Stimulated activated CD4-positive, alpha-beta T cell treated with anti-CD3 and anti-CD28 coated beads, Interleukin-4, amount 100 ng/mL, for 1 hour (primary cell): ENCODE data around the gene MMP25.
"Not testable (repeated sequence)": the region's sequence is repeated elsewhere in the genome, so short reads cannot be mapped to it uniquely, and the experiment has no call there.

Experiments
- DNase-seq: peaks from one replicate; pipeline ENCODE4 v3.0.0-alpha.2; 2020

MMP25 gene

DNA sequence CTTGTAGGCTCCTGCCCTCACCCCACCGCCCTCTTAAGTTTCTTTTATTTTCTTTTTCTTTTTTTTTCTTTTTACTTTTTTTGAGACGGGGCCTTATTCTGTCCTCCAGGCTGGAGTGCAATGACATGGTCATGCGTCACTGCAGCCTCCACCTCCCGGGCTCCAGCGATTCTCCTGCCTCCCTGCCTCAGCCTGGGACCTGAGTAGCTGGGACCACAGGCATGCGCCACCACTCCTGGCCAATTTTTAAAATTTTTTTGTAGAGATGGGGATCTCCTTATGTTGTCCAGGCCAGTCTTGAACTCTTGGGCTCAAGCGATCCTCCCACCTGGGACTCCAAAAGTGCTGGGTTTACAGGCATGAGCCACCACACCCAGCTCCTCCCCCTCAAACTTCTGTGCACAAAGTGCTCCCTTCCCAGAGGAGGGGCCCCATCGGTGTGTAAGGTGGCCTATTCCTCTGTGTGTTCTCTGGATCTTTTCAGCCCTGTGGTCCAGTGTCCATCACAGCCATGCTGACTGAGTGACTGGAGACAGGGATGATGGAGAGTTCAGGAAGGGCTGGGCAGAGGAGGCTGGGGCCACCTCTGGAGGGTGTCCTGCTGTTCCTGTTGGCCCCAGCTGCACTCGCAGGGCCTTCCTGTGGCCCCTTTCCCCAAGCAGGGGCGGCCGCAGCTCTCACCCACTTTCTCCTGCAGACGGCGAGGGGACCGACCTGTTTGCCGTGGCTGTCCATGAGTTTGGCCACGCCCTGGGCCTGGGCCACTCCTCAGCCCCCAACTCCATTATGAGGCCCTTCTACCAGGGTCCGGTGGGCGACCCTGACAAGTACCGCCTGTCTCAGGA is 10.2 kb downstream of the MMP25 start:
- no peak for DNase-seq

- no peak for DNase-seq
These were observed 11.1 kb downstream of the MMP25 start for GRCh38 chr16:3057181-3058138.

GRCh38 chr16:3058139-3059030 is 12.0 kb downstream of the MMP25 start:
- peak; percentile 57 for DNase-seq

DNA sequence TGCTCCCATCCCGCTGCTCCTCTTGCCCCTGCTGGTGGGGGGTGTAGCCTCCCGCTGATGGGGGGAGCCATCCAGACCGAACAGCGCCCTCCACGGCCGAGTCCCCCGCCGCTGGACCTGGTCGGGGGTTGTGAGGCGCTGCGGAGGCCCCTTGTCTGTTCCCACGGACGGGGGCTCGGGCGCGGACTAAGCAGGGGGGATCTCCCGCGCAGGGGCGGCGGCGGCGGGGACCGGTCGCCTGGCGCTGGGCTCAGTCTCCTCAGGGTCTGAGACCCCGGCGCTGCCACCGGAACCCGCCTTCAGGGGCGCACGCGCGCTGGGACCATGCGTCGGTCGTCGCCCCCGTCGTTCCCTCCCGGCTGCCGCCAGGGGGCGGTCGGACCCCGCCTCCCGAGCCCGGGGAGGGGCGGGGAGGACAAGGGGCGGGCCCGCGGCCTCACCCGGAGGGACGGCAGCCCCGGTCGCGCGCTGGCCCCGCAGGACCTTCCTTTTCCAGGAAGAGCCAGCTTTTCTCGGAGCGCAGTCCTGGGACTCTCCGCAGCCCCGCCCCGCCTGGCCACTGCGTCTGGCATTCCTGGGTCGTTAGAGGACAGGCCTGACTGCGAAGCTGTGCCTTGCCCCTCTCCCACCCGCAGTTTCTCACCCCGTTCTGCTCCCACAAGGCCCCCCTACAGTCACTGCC is 12.8 kb downstream of the MMP25 start:
- DNase-seq, result peak; percentile 87

DNA sequence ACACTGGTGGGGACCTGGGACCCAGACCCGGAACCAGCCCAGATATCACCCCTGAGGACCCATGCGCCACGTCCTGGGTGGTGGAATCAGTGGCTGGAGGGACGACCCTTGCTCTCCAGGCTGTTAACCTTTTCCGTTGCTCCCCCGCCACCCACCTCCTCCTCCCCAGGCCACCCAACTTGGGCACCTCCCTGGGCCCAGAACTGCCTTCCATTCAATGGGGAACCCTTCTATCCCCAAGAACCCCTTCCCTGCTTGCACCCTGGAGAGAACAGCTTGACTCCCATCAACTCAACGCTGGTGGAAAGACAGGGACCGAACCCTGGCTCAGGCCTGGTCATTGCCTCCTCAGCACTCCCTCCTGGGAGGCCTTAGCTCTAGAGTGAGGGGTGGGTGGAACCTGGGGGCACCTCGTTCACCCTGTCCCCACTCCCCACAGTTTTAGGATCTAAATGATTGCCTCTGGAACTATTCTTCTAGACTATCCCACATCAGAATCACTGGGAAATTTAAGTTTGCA is 13.4 kb downstream of the MMP25 start:
- DNase-seq, result no peak

- no peak for DNase-seq
These were observed 14.2 kb downstream of the MMP25 start for GRCh38 chr16:3060339-3061127.

DNA sequence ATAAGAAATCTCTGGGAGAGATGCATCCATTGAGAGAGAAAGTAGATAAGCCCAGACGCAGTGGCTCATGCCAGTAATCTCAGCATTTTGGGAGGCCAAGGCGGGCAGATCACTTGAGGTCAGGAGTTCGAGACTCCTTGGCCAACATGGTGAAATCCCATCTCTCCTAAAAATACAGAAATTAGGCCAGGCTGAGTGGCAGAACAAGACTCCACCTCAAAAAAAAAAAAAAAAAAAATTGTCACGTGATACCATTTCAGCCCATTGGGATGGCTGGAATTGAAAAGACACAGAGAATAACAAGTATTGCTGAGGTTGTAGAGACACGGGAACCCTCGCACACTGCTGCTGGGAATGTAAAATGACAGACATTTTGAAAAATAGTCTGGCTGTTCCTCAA is 16.2 kb downstream of the MMP25 start:
- DNase-seq, result no peak

GRCh38 chr16:3063625-3064386 is 17.4 kb downstream of the MMP25 start:
- no peak for DNase-seq

DNA sequence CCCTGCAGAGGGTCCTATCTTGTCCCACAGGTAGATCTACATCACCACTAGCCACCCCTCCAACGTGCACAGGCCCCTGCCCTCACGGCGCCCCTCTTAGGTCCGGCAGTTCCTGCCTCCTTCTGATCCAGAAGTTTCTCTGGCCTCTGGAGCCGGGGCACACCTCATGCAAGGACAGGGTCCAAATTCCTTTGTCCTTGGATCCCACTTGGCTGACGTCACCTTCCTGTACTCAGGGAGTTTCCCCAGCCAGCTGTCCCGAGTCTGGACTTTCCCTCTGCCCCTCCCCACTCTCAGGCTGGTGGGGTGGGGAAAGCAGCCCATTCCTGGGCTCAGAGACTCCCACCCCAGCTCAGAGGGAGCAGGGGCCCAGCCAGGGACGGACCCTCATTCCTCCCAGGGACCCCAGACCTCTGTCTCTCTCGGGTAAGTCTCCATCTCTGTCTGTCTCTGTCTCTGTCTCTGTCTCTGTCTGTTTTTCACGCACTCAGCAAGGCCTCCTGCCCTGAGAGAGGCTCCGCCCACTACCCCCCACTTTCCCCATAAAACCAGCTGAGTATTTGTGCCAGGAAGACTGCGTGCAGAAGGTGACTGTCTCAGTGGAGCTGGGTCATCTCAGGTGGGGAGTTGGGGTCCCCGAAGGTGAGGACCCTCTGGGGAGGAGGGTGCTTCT is 18.8 kb downstream of the MMP25 start, which contains the start of gene IL32:
IL32 (plus strand) TSS at position 572 of the 673 bp plus-strand sequence. CDS start 172 bp downstream, outside the sequence.
- DNase-seq, result peak; percentile 71

GRCh38 chr16:3065742-3066439 is 19.5 kb downstream of the MMP25 start:
- DNase-seq, result peak; percentile 38

DNA sequence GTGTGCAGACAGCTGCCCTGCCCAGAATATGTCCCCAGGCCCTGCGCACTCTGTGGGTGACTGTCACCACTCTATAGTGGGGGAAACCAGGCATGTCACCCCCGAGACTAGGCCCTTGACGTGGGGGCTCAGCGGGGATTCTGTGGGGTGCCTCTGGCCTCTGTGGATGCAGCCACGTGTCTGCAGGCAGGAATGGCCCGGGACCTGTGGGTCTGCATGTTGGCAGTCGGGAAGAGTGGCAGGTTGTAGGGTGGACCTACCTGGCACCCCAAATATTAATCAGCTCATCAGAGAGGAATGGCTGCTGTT is 20.0 kb downstream of the MMP25 start:
- no peak for DNase-seq

GRCh38 chr16:3068487-3068886 is 22.1 kb downstream of the MMP25 start:
- no peak for DNase-seq

GRCh38 chr16:3069146-3069545 is 22.8 kb downstream of the MMP25 start:
- DNase-seq, result not testable (repeated sequence)

GRCh38 chr16:3070608-3071111 is 24.3 kb downstream of the MMP25 start:
- DNase-seq, result no peak

GRCh38 chr16:3071655-3072054 is 25.3 kb downstream of the MMP25 start:
- no peak for DNase-seq

DNA sequence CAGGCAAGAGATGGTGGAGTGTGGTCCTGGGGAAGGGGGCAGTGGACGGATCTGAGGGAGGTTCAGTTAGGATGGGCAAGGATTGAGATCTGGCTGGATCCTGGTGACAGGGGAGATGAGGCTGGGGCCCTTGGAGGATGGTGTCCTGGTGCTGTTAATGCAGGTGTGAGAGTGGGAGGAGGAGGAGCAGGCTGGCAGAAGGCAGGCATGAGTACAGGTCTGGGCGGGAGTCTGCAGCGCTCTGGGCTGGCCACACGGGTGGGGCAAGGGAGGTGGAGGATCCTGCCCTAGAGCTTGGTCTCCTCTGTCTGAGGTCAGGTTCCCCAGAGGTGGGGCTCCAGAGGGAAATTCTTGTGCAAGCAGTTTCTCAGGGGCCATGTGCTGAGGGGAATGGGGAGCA is 25.8 kb downstream of the MMP25 start:
- not testable (repeated sequence) for DNase-seq

DNA sequence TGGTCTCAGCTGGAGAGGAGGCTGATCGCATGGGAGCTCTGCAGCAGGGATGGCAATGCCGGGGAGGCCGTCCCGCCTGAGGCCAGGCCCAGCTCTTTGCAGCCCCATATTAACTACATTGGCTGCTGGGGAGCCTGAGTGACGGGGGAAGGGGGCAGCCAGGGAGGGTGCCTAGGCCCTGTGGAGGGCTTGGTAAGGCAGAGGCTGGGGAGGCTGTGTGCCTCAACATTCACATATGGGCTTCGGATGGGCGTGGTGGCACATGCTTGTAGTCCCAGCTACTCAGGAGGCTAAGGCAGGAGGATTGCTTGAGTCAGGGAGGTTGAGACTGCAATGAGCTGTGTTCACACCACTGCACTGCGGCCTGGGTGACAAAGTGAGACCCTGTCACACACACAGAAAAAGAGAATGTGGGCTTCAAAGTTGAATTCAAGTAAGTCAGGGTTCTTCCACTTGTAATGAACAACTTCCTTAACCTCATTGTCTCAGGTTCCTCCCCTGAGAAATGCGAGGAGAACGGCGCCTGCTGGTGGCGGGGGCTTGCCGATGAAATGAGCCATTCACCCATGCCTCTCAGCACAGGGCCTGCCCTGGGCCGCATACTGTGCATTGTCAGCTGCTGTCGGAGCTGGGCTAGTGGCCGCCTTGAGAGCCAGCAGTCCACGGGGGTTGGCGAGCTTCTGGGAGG is 26.4 kb downstream of the MMP25 start:
- DNase-seq, result not testable (repeated sequence)

DNA sequence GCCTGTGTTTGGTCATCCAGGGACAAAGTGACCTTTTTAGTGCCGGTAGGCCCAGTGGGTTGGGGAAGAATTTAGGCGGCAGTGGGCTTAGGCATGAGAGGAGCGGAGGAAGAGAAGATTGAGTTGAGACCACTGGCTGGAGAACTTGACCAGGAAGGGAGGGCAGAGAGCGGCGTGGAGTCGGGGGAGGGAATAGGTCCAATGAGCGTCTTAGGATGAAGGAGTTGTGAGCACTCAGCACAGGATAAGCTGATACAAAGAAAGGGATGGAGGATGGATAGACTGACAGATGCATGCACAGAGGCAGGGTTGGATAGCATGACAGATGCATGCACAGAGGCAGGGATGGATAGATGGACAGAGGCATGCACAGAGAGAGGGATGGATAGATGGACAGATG is 27.1 kb downstream of the MMP25 start:
- no peak for DNase-seq
